Karpas-422 (cell line): ENCODE results near the gene AK8. TPM values are rescaled to one million over a fixed set of nuclear protein-coding genes. Genes with fewer than 3 reads are reported as not detected.

ENCODE experiments used
- DNase-seq: peaks from one replicate; pipeline ENCODE4 v3.0.0-alpha.2; 2015
- H2AFZ ChIP-seq: fragments of 200-600 bp; sonication (generic); 2 replicates; pipeline ENCODE4 v1.6.1; 2014; ENCODE audit warnings: antibody characterized with exemption, low read length, mixed read lengths
- H3K27ac ChIP-seq: fragments of 200-600 bp; sonication (generic); 2 replicates; pipeline ENCODE4 v1.5.1; 2014; ENCODE audit warnings: mild to moderate bottlenecking, low read length, moderate library complexity
- H3K27me3 ChIP-seq: fragments of 200-600 bp; sonication (generic); 2 replicates; pipeline ENCODE4 v1.6.1; 2014; ENCODE audit warnings: low read length, mixed read lengths
- H3K36me3 ChIP-seq: fragments of 200-600 bp; sonication (generic); 2 replicates; pipeline ENCODE4 v1.6.1; 2014; ENCODE audit warnings: low read length, mixed read lengths; ENCODE audit not compliant: insufficient read depth
- H3K4me1 ChIP-seq: fragments of 200-600 bp; sonication (generic); 2 replicates; pipeline ENCODE4 v1.6.1; 2014; ENCODE audit warnings: mild to moderate bottlenecking, low read length, mixed read lengths
- H3K4me2 ChIP-seq: fragments of 200-600 bp; sonication (generic); 2 replicates; pipeline ENCODE4 v1.6.1; 2014; ENCODE audit warnings: low read length, low read depth, mild to moderate bottlenecking; ENCODE audit not compliant: poor library complexity, severe bottlenecking
- H3K4me3 ChIP-seq: fragments of 200-600 bp; sonication (generic); 2 replicates; pipeline ENCODE4 v1.5.1; 2014; ENCODE audit warnings: mild to moderate bottlenecking, antibody characterized with exemption, low read length, mixed read lengths
- H3K79me2 ChIP-seq: fragments of 200-600 bp; sonication (generic); 2 replicates; pipeline ENCODE4 v1.6.1; 2014; ENCODE audit warnings: mild to moderate bottlenecking, low read length, mixed read lengths
- H3K9ac ChIP-seq: fragments of 200-600 bp; sonication (generic); 2 replicates; pipeline ENCODE4 v1.6.0; 2014; ENCODE audit warnings: low read length
- H3K9me2 ChIP-seq: fragments of 200-600 bp; sonication (generic), shearing (Covaris generic); replicated peaks from 2 replicates; pipeline ENCODE4 v1.6.0; 2014; ENCODE audit warnings: mild to moderate bottlenecking, low read length, moderate library complexity; ENCODE audit not compliant: insufficient read depth
- H3K9me3 ChIP-seq: fragments of 300-700, 200-600 bp; sonication (generic); 2 replicates; pipeline ENCODE4 v1.6.1; 2014; ENCODE audit warnings: low read length, mixed read lengths
- H4K20me1 ChIP-seq: fragments of 200-600 bp; sonication (generic); 2 replicates; pipeline ENCODE4 v1.6.1; 2014; ENCODE audit warnings: mild to moderate bottlenecking, antibody characterized with exemption, low read length, low read depth; ENCODE audit not compliant: insufficient read depth
- total RNA-seq: library from RNA; depleted of rRNA; stranded (reverse); fragments of >200 nt; shearing (Covaris generic); gene quantifications from 2 replicates; pipeline ENCODE4 v1.2.3, GENCODE V29; 2014; ENCODE audit warnings: low replicate concordance

Gene AK8
- total RNA-seq, 1 experiment from 2014 or later = not detected

- Histone ChIP-seq H3K27ac (no peak overlapping the region), H4K20me1 (no peaks in the 10 kb centered on the region), H3K9me2 (no peaks in the 10 kb centered on the region), H3K4me2 (no peak overlapping the region), H3K9ac (no peak overlapping the region), H3K27me3 (no peaks in the 10 kb centered on the region), H3K79me2 (no peaks in the 10 kb centered on the region), H3K4me3 (no peak overlapping the region), H2AFZ (no peak overlapping the region), H3K36me3 (no peaks in the 10 kb centered on the region), H3K4me1 (no peaks in the 10 kb centered on the region), H3K9me3 (no peaks in the 10 kb centered on the region)
- DNase-seq = no peak
Measured at GRCh38 chr9:132754236-132754635, 123.8 kb downstream of the AK8 start.

- H3K4me2 ChIP-seq = no peak overlapping the region
- H3K79me2 ChIP-seq = no peaks in the 10 kb centered on the region
- no peak overlapping the region for H3K4me3 ChIP-seq
- H3K9me3 ChIP-seq = no peaks in the 10 kb centered on the region
- H3K9ac ChIP-seq = no peak overlapping the region
- H3K27ac ChIP-seq = no peak overlapping the region
- no peak for DNase-seq
- H3K36me3 ChIP-seq = no peaks in the 10 kb centered on the region
- H3K9me2 ChIP-seq = no peaks in the 10 kb centered on the region
- no peak overlapping the region for H2AFZ ChIP-seq
- no peaks in the 10 kb centered on the region for H3K27me3 ChIP-seq
- no peaks in the 10 kb centered on the region for H3K4me1 ChIP-seq
- no peaks in the 10 kb centered on the region for H4K20me1 ChIP-seq
Measured at GRCh38 chr9:132753593-132753880, 124.5 kb downstream of the AK8 start.

GRCh38 chr9:132752877-132753592, 125.0 kb downstream of the AK8 start:
- H3K9ac ChIP-seq = no peak overlapping the region
- no peaks in the 10 kb centered on the region for H3K9me3 ChIP-seq
- no peak overlapping the region for H3K4me3 ChIP-seq
- no peaks in the 10 kb centered on the region for H3K36me3 ChIP-seq
- no peak for DNase-seq
- no peaks in the 10 kb centered on the region for H3K9me2 ChIP-seq
- no peaks in the 10 kb centered on the region for H3K4me1 ChIP-seq
- no peaks in the 10 kb centered on the region for H3K27me3 ChIP-seq
- H3K27ac ChIP-seq = no peak overlapping the region
- no peak overlapping the region for H3K4me2 ChIP-seq
- H3K79me2 ChIP-seq = no peaks in the 10 kb centered on the region
- H2AFZ ChIP-seq = no peak overlapping the region
- no peaks in the 10 kb centered on the region for H4K20me1 ChIP-seq

GRCh38 chr9:132750668-132751067, 127.4 kb downstream of the AK8 start:
- no peak overlapping the region for H2AFZ ChIP-seq
- H3K27ac ChIP-seq = no peak overlapping the region
- no peaks in the 10 kb centered on the region for H3K27me3 ChIP-seq
- H3K4me2 ChIP-seq = no peak overlapping the region
- H4K20me1 ChIP-seq = no peaks in the 10 kb centered on the region
- no peak overlapping the region for H3K9ac ChIP-seq
- no peak overlapping the region for H3K4me3 ChIP-seq
- no peak for DNase-seq
- H3K79me2 ChIP-seq = no peaks in the 10 kb centered on the region
- no peaks in the 10 kb centered on the region for H3K36me3 ChIP-seq
- H3K9me3 ChIP-seq = no peaks in the 10 kb centered on the region
- no peaks in the 10 kb centered on the region for H3K4me1 ChIP-seq
- H3K9me2 ChIP-seq = no peaks in the 10 kb centered on the region

- H3K9me2 ChIP-seq = no peaks in the 10 kb centered on the region
- no peak overlapping the region for H3K9ac ChIP-seq
- no peak overlapping the region for H3K4me2 ChIP-seq
Measured at GRCh38 chr9:132749306-132749705, 128.8 kb downstream of the AK8 start.

GRCh38 chr9:132748450-132748849, 129.6 kb downstream of the AK8 start:
- H3K27ac ChIP-seq = no peak overlapping the region
- H3K9ac ChIP-seq = no peak overlapping the region
- no peaks in the 10 kb centered on the region for H3K9me3 ChIP-seq
- no peak overlapping the region for H3K4me2 ChIP-seq
- no peaks in the 10 kb centered on the region for H3K79me2 ChIP-seq
- no peak for DNase-seq
- H3K27me3 ChIP-seq = no peaks in the 10 kb centered on the region
- no peaks in the 10 kb centered on the region for H3K9me2 ChIP-seq
- H3K4me3 ChIP-seq = no peak overlapping the region
- no peaks in the 10 kb centered on the region for H4K20me1 ChIP-seq
- H3K36me3 ChIP-seq = no peaks in the 10 kb centered on the region
- no peak overlapping the region for H2AFZ ChIP-seq
- no peaks in the 10 kb centered on the region for H3K4me1 ChIP-seq

More at GRCh38 chr9:132749306-132749705, 128.8 kb downstream of the AK8 start:
- Histone ChIP-seq H4K20me1 (no peaks in the 10 kb centered on the region), H3K27me3 (no peaks in the 10 kb centered on the region), H3K4me3 (no peak overlapping the region), H3K9me3 (no peaks in the 10 kb centered on the region), H3K79me2 (no peaks in the 10 kb centered on the region), H3K4me1 (no peaks in the 10 kb centered on the region), H3K36me3 (no peaks in the 10 kb centered on the region), H2AFZ (no peak overlapping the region), H3K27ac (no peak overlapping the region)
- DNase-seq = no peak

- Histone ChIP-seq H3K79me2 (no peaks in the 10 kb centered on the region), H3K36me3 (no peaks in the 10 kb centered on the region), H3K4me1 (no peaks in the 10 kb centered on the region), H3K4me2 (no peak overlapping the region), H3K27ac (no peak overlapping the region), H3K9ac (no peak overlapping the region), H4K20me1 (no peaks in the 10 kb centered on the region), H3K9me2 (no peaks in the 10 kb centered on the region), H3K27me3 (no peaks in the 10 kb centered on the region), H3K4me3 (no peak overlapping the region), H2AFZ (no peak overlapping the region), H3K9me3 (no peaks in the 10 kb centered on the region)
- DNase-seq = no peak
Measured at GRCh38 chr9:132745756-132746709, 132.1 kb downstream of the AK8 start.

- H3K4me3 ChIP-seq = no peak overlapping the region
- H3K9me2 ChIP-seq = no peaks in the 10 kb centered on the region
- H4K20me1 ChIP-seq = no peaks in the 10 kb centered on the region
- no peaks in the 10 kb centered on the region for H3K9me3 ChIP-seq
- H3K79me2 ChIP-seq = no peaks in the 10 kb centered on the region
- no peak overlapping the region for H3K27ac ChIP-seq
- H3K27me3 ChIP-seq = no peaks in the 10 kb centered on the region
- H3K4me1 ChIP-seq = no peaks in the 10 kb centered on the region
- H3K4me2 ChIP-seq = no peak overlapping the region
- no peak for DNase-seq
- H2AFZ ChIP-seq = no peak overlapping the region
- H3K36me3 ChIP-seq = no peaks in the 10 kb centered on the region
- no peak overlapping the region for H3K9ac ChIP-seq
Measured at GRCh38 chr9:132744881-132745755, 133.0 kb downstream of the AK8 start.
